Fibroblast of lung (primary cell): Measurements from ENCODE around the gene DDR1.

ENCODE experiments used
- CTCF ChIP-seq, 2 donors: IDR thresholded peaks in 1 of 2; conservative IDR thresholded peaks in 1 of 2; 1 replicate in 1 of 2; 2 replicates in 1 of 2; pipeline ENCODE4 v1.5.1; 2011 to 2012; ENCODE audit warnings: low read length in 2 of 2, control low read depth in 1 of 2, inconsistent platforms in 1 of 2, low read depth in 1 of 2, mild to moderate bottlenecking in 1 of 2
- EZH2 ChIP-seq: IDR thresholded peaks from 2 replicates; pipeline ENCODE4 v1.5.1; 2012; ENCODE audit warnings: low read length, control low read depth, mild to moderate bottlenecking; ENCODE audit errors: missing control alignments

GRCh38 chr6:30875244-30876038, 8.9 kb upstream of the DDR1 start:
- TF ChIP-seq CTCF (conservative IDR thresholded peaks at IDR 0.05 in 1 of 2, IDR thresholded peaks at IDR 0.05 in 1 of 2; ENCODE audit: low read depth in 1 of 2, low read length in 2 of 2) (no peak), EZH2 (no peak)
